Measurements from ENCODE around the gene LAMC3. TPM values are rescaled to one million over a fixed set of nuclear protein-coding genes. Genes with fewer than 3 reads are reported as not detected.
"Not testable (repeated sequence)": the region's sequence is repeated elsewhere in the genome, so short reads cannot be mapped to it uniquely, and the experiment has no call there.

LAMC3 gene
- total RNA-seq, 1 donor from 2014 or later, result 0.07 TPM

DNA sequence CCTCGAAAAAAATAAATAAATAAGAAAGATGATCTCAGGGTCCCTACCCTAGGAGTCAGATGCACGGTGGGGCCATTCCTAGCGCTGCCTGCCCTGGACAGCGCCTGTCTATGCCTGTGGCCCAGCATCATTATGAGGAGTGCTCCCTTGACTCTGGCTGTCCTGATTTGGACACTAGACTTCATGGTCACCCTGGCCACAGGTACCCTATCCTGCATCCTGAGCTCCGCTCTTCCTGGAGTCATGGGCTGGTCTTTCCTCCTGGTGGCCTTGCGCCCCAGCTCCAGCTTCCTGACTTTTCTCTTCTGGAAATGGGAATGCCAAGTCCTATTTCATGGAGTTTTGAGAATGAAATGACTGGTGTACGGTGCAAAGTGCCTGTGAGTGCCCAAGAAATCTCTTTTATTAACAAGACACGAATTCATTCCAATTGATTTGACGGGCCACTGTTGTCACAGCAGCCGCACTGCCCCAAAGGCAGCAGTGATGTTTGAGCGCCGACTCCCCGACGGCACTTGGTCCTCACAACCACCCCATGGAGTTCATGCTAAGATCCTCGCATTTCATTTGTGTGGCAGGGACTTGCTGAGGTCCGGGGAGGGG is 86.8 kb downstream of the LAMC3 start:
- intact Hi-C loops (cut with micrococcal nuclease), result no loop called here

DNA sequence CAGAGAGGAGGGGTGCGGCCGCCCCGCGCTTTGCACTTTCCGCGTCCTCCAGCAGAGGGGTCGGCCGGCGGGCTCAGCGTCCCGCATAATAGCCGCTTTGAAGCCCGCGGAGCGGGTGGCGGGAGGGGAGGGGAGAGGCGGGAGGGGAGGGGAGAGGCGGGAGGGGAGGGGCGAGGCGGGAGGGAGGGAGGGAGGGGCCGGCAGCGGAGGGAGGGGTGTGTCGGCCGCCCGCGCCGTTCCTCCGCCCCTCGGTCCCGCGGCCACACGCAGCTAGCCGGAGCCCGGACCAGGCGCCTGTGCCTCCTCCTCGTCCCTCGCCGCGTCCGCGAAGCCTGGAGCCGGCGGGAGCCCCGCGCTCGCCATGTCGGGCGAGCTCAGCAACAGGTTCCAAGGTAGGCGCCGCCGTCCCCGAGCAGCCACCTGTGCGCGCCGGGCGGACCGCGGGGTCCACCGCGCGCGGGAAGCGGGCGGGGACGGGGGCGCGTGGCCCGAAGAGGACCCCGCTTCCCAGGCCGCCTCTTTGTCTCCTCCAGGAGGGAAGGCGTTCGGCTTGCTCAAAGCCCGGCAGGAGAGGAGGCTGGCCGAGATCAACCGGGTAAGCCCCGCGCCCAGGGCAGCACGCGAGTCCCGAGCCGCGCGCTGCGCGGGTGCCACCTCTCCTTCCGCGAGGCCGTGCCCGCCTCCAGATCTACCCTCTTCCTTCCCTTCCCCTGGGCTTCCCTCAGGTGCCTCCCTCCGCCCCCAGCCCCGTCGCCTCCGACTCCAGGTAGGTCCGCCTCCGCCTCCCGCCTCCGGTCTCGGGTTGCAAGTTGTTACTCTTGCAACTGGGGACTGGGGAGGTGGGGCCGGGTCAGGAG is 87.5 kb downstream of the LAMC3 start, which contains the start of gene AIF1L:
Gene AIF1L, plus strand, starts transcription at position 263 of the 857 bp plus-strand sequence. Its CDS starts 99 bp downstream, at position 362.
- intact Hi-C loops (cut with micrococcal nuclease), result no loop called here

DNA sequence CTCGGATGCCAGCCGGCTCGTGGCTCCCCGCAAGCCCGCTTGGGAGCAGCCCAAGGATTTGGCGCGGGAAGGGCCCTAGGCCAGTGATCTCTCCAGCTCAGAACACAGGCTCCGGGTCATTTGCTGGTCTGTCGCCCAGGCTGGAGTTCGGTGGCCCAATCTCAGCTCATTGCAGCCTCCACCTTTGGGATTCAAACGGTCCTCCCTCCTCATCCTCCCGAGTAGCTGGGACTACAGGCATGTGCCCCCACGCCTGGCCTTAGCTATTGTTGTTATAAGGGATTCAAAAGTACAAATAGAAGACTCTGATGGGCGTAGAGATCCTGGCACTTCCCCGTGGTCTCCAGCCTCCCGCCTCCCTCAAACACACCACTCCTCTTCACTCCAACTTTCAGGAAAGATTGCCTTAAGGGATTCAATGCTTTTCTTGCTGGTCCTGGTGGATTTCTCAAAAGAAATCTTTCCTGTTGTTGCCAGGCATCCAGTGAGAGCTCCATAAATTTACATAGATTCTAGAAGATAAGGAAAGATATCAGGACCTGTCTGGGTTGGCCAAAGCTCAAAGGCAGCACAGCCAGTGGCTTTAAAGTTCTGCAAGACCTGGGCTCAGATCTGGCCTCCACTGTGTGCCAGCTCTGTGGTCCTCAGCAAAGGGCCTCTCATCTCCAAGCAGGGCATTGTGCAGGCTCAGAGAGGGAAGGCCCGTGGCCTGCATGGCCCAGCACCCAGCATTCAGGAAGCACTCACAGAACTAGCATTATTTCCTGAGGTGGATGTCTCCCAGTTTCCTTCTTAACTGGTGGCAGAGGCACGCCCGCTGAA is 88.4 kb downstream of the LAMC3 start:
- intact Hi-C loops (cut with micrococcal nuclease), result no loop called here

DNA sequence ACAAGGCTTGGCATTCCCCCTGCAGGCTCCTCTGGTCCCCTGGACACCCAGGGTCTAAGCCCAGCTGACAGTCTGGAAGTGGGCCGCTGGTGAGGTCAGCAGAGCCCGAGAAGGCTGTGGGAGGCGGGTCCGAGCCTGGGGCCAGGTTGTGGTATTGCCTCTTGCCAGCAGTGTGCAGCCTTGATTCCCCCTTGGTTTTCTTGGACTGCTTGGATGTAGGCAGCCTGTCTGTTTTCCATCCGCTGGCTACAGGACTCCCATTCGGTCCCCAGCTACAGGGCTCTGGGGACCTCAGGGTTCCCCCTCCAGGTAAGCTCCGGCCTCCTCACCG is 88.9 kb downstream of the LAMC3 start:
- intact Hi-C loops (cut with micrococcal nuclease), result no loop called here

DNA sequence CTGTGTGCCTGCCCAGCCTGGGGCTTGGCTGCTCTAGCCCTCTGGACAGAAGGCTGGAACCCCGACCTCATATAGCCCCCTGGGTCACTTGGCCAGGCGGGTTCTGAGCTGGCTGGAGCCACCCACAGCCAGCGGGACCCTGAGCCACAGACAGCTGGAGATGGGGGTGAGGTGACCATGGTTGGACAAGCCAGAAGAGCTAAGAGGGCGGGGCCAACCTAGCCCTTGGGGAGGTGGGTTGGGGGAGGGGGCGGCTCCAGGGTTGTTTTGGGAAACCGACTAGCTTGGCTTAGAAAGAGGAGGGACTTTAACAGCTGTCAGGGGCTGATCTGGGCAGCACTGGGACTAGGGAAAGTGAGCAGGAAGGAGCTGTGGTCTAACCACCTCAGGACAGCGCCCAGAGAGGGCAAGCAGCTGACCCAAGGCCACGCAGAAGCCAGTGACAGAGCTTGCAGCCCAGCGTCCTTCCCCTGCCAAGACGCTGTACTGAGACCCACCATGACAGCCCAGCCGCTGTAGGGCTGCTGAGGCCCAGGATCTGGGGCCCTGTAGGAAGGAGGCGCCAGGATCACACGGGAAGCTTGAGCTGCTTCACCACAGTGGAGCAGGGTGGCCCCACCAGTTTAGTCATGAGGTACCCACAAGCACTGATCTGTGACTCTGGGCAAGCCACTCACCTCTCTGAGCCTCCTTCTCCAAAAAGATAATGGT is 89.6 kb downstream of the LAMC3 start:
- intact Hi-C loops (cut with micrococcal nuclease), result no loop called here

DNA sequence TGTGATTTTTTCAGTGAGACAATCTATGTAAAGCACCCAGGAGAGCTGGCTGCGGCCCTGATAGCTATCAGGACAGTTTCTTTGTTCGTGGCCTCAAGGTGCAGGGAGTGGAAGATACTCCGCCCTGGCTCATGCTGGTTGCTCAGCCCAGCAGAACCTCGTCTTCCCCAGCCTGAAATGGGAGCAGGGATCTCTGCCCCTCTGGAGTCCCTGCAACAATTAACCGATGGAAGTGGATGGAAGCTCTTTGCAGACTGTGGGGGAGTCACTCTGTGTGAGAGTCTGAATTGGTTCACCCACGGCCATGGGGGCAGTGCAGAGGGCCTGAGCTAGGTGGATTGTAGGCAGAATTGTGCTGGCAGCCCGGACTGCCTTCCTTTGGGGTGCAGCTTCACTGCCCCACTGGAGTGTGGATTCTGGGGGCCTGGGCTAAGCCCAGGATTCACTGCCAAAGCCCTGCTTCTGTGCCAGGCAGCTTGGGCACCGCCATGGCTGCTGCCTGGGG is 90.2 kb downstream of the LAMC3 start:
- intact Hi-C loops (cut with micrococcal nuclease), result no loop called here

DNA sequence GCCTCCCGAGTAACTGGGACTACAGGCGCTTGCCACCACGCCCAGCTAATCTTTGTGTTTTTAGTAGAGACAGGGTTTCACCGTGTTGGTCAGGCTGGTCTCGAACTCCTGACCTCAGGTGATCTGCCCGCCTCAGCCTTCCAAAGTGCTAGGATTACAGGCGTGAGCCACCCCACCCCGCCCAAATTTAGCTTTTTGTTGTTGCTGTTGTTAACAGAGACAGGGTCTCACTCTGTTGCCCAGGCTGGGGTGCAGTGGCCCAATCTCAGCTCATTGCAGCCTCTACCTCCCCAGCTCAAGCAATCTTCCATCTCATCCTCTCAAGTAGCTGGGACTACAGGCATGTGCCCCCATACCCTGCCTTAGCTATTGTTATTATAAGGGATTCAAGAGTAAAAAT is 90.9 kb downstream of the LAMC3 start:
- intact Hi-C loops (cut with micrococcal nuclease), result not testable (repeated sequence)

DNA sequence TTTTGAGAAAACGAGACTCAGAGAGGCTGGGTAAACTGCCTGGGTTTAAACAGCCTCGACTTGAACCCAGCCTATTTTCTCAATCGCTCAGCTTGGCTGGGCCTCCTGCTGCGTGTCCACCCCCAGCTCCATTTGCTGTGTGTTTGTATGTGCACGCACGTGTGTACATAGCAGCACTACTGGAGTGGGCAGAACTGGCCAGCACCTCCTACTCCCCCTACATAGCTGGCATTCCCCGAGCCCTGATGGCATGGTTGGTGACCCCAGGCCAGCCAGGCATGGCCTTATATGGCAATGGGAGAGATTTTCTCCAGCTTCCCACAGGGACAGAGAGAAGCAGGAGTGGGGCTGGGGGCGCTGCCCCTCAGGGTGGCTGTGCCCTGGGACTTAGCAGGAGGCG is 91.5 kb downstream of the LAMC3 start:
- intact Hi-C loops (cut with micrococcal nuclease), result no loop called here

DNA sequence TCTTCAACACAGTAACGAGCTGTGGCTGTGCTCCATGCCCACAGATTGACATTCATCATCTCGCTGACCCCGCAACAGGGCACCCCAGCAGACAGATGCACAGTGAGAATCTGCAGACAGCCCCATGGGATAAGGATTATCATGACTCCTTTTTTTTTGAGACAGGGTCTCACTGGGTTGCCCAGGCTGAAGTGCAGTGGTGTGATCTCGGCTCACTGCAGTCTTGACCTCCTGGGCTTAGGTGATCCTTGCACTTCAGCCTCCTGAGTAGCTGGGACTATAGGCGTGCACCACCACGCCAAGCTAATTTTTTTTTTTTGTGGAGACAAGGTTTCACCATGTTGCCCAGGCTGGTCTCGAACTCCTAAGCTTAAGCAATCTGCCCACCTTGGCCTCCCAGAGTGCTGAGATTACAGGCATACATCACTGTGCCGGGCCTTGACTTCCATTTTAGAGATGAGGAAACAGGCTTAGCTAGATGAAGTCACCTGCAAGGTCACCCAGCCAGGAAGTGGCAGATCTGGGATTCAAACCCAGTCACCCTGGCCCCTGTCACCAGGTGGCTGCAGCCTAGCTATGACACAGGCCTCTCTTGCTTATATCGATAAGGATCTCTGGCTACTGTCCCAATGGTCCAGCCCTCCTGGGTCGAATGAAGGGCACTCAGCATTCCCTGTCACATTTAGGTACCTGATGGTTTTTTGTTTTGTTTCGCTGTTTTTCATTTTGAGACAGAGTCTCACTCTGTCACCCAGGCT is 92.4 kb downstream of the LAMC3 start:
- intact Hi-C loops (cut with micrococcal nuclease), result no loop called here

DNA sequence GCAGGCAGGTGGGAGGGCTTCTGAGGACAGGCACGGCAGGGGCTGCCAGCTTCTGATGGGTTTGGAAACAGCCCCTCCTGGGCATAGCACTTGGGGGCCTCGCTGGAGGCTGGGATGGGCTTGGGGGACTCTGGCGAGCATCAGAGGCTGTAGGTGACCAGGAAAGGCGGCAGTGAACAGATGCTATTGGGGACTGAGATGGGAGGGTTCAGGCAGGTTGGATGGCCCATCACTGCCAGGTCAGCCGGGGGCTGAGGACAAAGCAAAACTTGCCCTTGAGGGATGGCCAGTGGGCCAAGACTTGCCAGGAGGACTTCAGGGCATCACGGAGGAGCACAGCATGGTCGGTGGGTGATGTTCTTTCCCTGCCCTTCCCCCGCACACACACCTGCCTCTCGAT is 94.0 kb downstream of the LAMC3 start:
- intact Hi-C loops (cut with micrococcal nuclease), result no loop called here

DNA sequence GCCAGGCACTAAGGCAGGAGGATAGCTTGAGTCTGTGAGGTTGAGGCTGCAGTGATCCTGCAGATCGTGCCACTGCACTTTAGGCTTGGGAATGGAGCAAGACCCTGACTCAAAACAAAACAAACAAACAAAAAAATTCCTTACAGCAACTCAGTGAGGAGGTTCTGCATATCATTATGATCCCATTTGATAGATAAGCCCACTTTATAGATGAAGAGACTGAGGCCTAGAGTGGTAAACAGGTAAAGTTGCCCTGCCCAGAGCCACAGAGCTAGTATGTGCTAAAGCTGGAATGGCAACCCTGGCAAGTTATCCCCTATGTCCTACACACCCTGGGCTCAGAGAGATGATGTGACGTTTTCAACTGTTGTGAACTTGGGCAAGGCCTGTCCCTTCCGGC is 94.6 kb downstream of the LAMC3 start:
- intact Hi-C loops (cut with micrococcal nuclease), result no loop called here

DNA sequence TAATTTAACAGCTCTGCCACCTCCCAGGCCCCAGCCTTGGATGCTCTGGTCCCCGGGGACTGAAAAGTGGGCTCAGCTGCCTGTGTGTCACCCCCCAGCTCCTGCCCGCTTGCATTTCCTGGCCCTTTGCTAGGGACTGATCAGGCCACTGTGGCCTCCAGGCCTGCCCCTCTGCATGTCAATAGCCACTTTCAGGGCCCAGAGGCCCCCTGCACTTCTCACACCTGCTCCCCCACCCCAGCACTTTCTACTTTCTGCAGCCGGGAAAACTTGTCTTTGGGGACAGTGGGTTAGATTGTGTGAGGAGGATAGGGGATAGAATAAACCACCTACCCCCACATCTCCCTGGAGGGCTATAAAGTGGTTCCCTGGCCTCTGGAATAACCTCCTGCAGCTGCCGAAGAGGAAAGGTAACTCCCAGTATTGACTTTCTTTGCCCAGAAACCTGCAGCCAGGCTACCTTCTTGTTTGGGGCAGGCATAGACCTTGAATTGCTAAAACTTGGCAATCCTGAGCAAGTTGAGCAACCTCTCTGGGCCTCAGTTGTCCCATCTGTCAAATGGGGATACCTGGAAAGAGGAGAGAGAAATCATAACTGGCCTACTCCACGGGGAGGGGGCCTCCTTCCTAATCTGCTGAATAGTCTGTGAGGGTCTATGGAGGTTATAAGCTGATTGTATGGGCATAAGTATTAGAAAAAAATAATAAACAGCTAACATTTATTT is 95.2 kb downstream of the LAMC3 start:
- intact Hi-C loops (cut with micrococcal nuclease), result no loop called here

DNA sequence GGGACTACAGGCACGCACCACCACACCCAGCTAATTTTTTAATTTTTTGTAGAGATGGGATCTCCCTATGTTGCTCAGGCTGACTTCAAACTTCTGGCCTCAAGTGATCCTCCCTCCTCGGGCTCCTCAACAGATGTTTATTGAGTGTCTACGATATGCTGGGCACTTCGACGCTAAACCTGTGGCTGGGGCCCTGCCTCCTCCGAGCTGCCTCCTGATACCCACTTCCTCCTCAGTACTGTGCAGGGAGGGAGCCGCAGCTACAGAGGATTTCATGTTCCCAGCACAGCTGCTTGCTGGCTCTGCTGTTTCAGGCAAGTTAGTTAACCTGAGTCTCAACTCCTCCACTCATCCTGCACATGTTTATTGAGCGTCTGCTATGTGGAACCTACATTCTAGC is 97.0 kb downstream of the LAMC3 start:
- intact Hi-C loops (cut with micrococcal nuclease), result no loop called here

DNA sequence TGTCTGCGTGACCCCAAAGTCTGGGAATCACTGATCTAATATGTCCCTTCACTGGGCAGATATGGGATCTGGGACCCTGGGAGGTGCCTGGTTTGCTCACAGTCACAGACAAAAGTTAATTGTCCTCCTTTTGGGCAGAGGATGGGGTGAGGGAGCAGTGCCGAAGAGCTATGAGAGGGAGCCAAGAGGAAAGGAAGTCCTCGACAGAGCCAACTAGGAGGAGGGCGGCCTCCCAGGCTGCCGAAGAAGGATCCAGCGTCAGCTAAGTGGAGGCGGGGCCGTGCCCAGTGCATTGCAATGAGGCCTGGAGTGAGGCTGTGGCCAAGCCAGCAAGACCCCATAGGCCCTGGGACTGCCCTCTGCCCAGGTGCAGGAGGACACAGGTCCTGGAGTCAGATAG is 98.8 kb downstream of the LAMC3 start:
- intact Hi-C loops (cut with micrococcal nuclease), result no loop called here

DNA sequence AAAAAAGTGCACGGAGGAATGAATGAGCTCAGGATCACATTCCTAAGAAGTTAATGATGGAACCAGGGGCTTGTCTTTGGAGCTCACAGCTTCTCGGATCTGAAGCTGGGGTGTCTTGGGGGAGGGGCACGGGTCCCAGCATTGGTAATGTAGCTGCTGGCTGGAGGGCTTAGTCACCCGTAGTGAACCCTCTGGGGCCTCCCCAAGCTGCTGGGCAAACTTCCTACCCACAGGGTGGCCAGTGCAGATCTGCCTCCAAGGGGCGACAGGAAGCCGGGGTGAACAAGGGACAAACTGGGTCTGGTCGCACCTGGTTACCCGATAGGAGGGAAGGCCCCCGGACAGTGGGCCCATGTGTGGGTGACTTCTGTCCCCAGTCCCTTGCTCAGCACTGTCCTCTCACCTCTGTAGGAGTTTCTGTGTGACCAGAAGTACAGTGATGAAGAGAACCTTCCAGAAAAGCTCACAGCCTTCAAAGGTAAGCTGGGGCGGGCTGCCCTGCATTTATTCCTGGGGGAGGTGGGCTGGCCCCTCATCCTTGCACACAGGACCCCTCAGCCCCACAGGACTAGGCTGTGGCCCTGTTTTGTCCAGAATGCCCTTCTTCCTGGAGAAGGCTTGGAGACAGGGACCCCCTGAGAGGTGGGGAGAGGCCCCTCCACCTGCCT is 102.3 kb downstream of the LAMC3 start:
- intact Hi-C loops (cut with micrococcal nuclease), result no loop called here

DNA sequence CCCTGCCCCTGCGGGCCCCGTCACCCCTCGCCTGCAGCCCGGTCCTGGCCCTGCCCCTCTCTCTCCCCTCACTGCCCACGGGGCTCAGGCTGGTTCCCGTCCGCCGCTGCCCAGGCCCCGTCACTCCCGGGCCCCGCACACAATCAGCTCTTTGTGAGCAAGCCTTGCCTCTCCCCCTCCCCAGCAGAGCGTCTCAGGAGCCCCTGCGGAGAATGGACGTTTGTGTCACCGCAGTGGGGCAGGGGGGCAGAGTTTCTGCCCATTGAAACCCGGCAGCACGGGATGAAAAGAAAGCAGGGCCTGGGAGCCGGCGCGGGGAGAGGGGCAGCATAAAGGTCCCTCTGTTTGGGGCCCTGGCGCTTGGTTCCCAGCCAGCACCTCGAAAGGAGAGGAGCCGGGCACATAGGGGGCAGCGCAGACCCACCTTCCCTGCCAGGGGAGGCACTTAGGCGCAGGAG is 102.9 kb downstream of the LAMC3 start:
- intact Hi-C loops (cut with micrococcal nuclease), result no loop called here

DNA sequence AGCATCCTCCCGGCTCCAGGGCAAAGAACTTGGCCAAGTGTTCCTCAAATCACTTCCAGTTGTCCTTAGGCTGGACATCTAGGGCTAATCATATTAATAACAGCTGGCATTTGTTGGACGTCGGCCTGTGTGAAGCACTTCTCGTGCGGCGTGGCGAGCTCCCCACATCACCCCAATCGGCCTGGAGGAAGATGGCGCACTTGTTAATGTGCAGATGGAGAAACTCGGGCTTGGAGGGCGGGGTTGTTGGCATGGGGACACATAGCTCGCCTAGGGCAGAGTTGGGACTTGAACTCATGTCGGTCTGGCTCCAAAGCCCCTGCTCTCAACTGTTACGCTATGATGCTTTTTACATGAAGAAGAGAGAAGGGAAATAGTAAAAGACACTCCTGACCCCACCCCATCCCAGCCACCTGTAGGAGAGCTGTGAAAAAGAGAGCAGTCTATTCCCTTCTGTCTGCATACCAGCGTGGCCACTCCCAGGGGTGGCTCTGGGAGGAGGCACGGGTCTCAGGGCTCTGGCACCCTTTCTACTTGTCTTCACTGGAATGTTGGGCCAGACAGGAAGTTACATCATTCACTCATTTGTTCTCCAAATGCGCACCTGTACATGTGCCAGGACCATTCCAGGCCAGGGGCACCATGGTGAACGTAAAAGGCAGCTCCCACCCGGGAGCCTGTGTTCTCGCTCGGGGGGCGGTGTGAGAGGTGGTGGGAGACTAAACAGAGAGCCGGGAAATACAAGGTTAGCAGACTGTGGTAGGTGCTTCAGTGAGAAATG is 103.6 kb downstream of the LAMC3 start:
- intact Hi-C loops (cut with micrococcal nuclease), result no loop called here

DNA sequence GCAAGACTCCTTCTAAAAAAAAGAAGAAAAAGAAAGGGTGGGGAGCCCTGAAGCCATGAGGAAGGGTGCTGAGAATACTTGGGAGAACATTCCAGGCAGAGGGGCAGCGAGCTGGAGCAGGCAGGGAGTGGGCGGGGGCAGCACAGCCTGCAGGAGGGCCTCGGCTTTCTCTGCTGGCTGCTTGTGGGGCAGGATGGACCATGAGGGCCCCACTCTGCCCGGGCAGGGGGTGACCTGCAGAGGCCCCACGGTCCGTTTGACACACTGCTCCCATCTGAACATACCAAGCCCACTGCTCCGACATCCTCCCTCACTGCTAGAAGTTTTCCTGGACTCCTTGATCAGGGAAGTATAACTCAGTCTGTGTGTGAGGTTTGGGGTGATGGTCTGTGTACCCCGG is 104.7 kb downstream of the LAMC3 start:
- intact Hi-C loops (cut with micrococcal nuclease), result no loop called here

Measured in T-helper 1 cell treated with Interleukin-12 subunit alpha and Interleukin-12 subunit beta and Interleukin-4 antibody, amounts not matched to agents 30 ng/mL and 1 ng/mL, for 36 hours (primary cell).